Inflammatory macrophage treated with lipopolysaccharide for 1 hour (primary cell): ENCODE results near the gene CCNT2.
"Not testable (repeated sequence)": the region's sequence is repeated elsewhere in the genome, so short reads cannot be mapped to it uniquely, and the experiment has no call there.

Experiments
- DNase-seq, 2 donors: peaks; one replicate each; pipeline ENCODE4 v3.0.0-alpha.2; 2020 to 2022

Gene CCNT2

DNA sequence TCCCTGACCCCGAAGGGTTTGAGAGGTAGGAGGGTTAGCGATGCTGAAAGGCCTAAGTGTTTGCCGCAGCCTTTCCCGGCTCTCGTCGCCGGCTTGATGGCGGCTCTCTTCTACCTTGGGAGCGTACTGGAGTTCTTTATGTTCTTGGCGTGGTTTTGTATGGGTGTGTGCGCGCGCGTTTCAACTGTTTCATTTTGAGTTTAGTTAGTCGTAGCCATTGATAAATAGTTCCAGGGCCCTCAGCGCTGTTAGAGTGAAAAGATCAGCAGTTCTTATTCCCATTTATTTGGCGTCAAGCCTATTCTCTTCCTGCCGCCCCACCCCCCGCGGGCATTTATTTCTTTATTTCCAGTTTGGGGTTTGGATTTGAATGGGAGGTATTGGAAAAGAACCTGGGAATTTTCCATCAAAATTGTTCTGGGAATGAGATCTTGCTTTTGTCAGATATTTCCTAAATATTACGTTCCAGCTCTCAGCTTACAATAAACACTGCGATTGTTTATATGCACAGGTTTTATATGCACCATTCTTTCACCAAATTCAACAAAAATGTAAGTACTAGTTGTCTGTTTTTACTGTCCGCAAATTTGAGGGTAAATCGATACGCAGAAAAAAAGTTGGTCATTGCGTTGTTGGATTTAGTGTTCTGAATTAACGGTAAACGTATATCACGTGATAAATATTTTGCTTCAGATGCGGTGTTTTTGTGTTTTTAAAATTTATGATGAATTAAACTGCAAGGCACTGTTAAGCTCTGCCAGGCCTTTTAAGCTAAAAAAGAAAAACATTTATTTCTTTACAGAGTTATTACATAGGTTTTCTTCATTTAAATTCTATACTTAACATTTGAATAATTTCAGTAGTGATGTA is 954 bp downstream of the CCNT2 start:
- DNase-seq, result peak in 1 of 2 donors; percentile 54

DNA sequence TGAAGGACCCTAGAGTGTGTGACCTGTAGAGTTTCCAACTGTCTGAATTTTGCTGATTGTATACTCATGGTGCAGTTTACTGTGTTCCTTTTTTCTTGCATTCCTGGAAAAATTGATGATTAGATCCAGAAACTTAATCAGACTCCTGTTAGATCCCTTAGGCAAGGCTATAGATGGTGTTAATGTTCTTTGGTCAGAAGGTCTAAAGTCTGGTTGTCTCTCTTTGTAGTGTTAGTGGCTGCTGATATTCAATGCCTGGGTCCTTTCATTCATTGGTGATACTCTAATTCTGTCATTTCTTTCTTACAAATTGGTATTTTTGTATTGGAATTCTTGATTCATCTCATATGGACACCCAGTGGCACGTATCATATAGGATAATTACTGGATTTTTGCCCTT is 6.3 kb downstream of the CCNT2 start:
- DNase-seq, result no peak

DNA sequence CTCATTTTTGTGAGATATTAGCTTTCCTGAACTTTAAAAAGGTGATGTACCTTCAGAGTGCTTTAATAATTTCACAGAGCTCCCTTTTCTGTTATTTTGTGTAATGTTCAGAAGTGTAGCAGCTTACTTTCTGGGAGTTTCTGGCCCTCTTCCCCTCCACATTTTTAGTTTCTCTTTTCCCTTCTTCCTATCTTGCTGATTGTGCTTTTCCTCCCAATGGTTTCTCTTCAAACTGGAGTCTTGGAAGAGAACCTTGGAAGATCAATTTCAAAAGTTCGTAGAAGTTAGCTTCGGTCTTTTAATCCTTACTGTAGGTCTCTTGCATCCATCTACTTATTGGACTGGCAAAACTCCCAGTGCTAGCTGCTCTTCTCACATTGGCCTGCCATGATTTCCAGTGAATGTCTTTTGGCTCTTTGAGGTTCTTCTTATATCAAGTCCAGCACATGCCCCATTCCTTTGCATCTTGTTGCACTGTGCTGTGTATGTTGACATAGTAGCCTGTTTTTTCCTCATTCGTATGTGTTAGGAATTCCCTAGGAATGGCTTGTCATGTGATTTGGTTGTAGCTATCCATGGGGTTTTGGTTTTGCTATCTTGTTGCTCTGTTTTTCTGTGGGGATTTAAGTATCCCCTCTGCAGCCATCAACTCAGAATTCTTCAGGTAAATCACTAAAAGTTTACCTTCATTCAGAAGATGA is 7.8 kb downstream of the CCNT2 start:
- DNase-seq, result no peak

DNA sequence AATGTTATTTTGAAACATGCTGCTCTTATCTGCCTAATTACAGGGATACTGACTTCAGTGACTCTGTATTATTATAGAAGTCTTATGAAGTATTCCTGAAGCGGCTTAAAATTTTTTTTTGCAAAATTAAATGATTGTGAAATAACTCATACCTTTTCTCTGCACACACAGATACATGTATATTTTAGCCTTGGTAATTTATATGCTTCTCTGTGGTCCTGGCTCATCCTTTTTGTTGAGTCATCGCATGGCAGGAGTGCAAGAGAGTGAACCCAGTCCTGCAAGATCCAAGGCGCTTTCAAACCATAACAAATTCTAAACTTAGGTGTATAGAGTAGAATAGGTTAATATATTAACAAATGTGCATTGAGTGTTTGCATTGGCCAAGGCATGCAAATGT is 8.6 kb downstream of the CCNT2 start:
- DNase-seq, result no peak

DNA sequence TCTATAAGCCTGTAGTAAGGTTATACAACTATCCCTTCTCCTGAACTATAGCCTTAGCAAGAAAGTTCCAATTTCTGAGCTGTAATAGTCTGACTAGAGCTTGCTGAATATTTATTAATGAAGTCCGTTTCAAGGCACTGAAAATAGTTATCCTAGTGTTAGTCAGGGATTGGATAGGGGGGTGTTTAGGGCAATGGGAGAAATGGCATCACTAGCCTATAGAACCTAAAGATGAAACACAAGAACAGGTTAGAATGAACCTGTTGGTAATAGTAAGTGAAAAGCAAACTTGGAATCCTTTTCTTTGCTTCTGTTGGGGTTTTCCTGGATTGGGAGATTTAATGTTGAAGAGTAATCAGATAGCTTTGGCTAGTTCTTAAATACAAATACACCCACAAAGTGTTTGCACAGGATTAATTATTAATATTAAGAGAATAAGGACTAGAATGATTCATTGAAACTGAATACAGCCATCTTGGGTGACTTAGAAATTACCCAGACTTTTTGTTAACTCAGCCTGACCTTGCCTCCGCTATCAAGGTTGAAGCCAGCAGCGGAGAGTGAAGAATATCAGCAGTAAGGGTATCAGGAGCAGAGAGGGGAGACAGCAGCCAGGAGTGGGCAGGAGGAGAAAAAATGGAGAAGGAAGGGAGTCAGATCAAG is 14.4 kb downstream of the CCNT2 start:
- no peak for DNase-seq

DNA sequence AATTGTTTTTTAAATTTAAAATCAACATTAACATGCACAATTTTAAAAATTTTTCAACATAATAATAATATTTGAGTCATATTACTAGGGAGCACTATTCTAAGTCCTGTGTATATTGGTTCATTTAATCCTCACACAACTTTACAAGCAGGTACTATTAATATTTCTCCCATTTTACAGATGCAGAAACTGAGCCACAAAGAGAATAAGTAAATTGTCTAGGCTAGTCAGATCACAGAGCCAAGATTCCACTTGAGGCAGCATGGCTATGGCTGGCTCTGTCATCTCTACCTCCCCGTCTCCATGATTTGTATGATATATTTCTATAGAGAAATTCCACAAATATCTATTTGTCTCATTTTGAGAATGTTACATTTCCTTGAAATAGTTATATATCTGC is 15.1 kb downstream of the CCNT2 start:
- DNase-seq, result no peak

DNA sequence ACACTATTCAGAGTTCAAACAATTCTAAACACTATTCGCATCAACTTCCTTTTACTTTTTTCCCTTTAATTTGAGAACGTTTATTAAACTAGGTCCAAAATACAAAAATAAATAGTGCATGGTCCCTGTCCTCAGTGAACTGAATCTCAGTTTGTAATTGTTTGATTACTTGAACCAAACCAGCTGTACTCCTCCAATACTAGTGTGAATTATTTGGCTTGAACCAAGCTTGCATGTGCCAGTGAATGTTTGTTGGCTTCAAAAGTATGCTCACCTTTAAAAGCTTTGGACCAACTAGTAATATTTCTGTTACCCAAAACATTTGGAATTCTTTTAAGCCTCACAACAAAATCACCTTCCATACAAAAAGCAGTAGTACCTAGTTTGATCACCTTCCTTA is 15.5 kb downstream of the CCNT2 start:
- no peak for DNase-seq

DNA sequence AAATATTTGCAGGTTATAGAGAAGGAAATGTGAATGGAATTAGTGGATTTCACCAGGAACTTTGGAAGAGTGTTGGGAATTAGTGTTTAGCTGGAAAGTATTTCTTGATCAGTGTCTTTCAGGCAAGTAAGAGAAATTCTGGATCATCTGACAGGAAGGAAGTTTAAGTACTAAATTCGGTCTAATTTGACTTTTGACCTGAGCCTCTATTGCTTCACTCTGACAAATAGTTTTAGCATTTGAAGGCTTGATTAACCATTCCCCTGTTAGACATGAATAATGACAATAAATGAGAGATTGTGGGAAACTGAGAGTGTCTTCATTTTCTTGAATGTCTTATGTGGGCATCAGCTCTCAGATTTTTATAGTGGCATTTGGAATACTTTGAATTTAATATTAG is 16.0 kb downstream of the CCNT2 start:
- peak in 1 of 2 donors; percentile 28 for DNase-seq

DNA sequence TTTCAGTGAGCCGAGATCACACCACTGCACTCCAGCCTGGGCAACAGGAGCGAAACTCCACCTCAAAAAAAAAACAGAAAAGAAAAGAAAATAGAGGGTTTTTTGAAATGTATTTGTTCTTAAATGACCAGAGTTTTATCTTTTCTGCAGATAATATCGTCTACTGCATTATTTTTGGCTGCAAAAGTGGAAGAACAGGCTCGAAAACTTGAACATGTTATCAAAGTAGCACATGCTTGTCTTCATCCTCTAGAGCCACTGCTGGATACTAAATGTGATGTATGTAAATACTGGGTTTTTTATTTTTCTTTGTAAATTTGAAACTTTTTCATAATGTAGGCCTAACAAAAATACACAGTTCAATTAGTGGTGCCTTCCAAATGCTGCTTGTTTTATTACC is 18.1 kb downstream of the CCNT2 start:
- no peak for DNase-seq

DNA sequence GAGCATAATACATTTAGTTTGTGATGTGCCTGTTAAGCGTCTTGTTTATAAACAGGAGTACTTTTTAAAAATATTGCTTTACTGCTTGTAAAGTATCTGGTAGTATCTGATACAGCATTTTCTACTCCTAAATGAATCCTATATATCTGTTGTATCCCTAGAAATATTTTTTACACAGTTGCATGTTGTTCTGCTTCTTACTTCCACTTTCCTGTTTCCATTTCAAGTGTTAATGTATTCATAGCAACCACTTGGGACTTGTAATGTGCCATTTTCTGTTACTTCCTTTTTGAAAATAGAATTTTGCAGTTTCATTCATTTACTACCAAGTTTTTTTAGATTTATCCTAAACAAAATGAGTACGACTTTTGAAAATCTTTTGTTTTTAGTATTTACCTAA is 24.9 kb downstream of the CCNT2 start:
- peak; percentile 73 for DNase-seq

DNA sequence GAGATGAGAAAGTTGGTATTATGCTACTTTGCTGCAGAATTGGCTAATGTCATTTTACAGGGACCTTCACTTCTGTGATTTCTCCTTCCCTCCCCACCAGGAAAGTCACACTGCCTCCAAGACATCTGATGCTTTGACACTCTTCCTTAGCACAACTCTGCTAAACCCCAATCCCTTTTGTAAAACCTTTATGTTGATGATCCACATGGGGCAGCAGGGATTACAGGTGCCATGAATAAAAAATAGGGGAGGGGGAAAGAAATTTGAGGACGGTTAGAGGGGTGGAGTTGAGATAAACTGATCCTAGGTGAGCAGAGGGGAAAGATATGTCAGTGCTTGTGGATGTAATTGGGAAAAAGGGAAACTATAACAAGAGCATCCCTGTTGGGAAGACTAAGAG is 26.4 kb downstream of the CCNT2 start:
- DNase-seq, result no peak

DNA sequence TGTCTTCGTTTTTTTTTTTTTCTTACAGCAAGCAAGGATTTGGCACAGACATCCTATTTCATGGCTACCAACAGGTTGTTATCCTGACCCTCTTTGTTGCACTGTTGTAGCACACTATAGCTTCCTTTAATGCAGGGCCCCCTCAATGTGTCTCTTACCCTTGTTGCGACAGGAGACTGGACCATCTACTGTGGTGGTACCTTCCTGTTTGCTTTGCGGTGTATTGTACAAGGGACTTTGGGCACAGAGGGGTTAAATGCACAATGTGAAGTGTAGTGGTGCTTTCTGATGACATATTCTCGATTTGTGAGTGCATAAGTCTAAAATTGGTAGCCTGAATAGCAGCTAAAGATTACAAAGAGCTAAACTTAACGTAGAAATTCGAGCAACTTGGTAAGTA is 27.5 kb downstream of the CCNT2 start:
- no peak for DNase-seq

DNA sequence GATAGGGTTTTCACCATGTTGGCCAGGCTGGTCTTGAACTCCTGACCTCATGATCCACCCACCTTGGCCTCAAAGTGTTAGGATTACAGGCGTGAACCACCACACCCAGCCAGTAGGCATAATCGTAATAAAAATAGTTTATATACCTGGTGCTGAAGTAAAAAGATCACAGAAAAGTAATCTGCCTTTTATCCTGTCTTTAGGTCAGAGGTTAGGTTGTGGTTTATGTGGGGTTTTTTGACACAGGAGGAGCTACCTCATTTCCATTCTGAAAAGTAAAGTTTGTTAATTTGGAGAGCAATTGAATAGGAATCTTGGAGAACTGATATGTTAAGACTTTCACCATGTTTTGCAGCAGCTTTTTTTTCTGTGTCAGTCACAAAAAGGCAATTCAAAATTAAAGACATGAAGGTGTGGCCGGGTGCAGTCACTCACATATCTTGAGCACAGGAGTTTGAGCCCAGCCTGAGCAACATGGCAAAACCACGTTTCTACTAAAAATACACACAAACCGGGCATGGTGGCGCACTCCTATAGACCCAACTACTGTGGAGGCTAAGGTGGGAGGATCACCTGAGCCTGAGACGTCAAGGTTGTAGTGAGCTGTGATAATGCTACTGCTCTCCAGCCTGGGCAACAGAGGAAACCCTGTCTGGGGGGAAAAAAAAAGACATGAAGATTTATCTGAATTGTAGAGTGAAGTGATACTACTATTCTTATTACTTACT is 31.5 kb downstream of the CCNT2 start:
- no peak for DNase-seq

DNA sequence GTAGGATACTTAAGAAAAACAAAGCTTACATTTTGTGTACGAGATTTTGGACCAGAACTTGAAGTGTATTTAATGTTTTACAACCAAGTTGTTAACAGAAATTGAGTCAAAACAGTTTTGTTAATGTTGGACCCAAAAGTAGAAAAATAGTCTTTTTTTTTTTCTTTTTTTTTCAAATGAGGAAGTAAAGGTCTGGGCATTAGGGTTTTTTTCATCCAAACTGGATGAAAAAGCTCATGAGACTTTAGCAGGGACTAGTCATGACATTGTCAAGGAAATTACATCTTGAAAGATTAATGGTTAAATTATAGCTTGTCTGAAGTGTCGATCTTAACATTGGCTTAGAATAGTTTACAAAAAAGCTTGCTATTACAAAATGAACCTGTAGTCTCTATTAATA is 32.3 kb downstream of the CCNT2 start:
- no peak for DNase-seq

DNA sequence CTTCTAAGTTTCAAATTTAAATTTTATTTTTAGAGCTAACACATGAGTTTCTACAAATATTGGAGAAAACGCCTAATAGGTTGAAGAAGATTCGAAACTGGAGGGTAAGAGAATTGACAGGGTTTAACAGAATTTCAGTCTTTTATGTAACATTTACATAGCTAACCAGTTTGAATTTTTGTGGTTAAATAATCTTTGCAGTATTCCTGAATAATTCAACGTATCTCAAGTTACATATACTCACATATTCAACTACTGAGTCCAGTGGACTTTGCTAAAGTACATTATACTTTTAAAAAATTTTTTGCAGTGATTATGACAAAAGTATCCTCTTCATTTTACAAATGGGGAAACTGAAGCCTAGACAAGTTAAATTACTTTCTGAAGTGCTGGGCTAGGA is 34.0 kb downstream of the CCNT2 start:
- no peak for DNase-seq

DNA sequence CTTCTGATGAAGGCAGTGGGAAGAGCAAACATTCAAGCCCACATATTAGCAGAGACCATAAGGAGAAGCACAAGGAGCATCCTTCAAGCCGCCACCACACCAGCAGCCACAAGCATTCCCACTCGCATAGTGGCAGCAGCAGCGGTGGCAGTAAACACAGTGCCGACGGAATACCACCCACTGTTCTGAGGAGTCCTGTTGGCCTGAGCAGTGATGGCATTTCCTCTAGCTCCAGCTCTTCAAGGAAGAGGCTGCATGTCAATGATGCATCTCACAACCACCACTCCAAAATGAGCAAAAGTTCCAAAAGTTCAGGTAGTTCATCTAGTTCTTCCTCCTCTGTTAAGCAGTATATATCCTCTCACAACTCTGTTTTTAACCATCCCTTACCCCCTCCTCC is 35.4 kb downstream of the CCNT2 start:
- no peak for DNase-seq

DNA sequence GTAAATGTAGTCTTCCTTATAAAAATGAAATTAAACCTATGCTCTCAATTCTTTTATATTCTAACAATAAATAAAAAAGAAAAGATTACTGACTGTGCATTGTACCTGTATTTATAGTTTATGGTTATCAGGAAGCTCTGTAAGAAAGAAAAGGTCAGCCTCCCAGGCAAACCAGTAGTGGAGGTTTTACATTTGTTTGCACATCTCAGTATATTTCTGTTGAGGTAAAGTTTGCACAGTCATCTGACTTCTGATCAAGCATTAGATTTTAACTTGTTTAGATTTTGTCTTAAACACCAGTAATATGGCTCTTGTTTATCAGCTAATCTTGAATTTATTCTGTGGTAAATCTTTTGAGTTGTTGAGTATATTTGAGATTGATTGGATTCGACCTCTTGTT is 37.1 kb downstream of the CCNT2 start:
- DNase-seq, result no peak

DNA sequence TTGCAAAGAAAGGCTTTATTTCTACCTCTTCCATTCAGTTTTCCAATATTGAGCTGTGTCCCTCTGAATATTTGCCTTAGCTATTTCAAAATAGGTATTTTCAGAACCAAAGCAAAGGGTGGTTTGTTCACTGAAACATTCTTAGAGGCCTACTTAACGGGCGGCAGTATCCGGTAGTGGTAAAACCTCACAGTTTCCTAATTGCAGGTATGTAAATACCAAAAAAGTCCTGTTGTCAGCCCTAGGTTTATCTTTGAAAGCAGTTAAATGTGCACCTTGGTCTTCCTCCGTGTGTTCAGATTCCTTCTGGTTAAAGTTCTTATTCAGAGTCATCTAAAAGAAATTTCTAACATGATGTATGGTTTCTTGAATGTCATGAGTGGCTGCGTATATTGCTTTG is 38.9 kb downstream of the CCNT2 start:
- DNase-seq, result no peak

DNA sequence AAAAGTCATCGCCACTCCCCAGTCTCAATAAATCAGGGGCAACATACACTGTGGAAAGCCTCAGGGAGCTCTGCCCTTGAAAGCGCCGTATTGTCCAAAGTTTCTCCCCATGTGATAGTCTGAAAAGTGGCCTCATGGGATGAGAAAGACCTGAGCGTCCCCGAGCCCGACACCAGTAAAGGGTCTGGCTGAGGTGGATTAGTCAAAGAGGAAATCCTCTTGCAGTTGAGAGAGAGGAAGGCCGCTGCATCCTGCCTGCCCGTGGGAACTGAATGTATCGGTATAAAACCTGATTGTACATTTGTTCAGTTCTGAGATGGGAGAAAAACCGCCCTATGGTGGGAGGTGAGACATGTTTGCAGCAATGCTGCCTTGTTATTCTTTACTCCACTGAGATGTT is 48.5 kb downstream of the CCNT2 start:
- not testable (repeated sequence) for DNase-seq

DNA sequence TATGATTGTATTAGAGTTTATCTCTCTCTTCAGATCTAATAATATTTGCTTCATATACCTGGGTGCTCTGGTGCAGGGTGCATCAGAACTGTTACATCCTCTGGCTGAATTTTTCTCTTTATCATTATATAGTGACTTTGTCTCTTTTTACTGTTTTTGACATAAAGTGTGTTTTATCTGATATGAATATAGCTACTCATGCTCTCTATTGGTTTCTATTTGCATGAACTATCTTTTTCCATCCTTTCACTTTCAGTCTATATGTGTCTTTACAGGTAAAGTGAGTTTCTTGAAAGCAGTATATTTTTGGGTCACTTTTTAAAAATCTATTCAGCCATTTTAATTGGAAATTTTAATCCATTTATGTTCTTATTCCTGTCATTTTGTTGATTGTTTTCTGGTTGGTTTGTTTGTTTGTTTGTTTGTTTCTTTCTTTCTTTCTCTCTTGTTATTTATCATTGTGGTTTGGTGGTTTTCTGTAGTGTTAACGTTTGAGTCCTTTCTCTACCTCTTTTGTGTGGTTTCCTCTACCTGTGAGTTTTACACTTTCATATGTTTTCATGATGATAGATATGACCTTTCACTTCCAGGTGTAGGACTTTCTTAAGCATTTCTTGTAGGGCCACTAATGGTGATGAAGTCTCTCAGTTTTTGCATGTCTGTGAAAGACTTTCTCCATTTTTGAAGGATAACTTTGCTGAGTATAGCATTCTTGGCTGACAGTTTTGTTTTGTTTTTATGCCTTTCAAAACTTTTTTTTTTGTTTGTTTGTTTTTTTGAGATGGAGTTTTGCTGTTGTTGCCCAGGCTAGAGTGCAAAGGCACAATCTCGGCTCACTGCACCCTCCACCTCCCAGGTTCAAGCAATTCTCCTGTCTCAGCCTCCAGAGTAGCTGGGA is 54.9 kb downstream of the CCNT2 start:
- no peak for DNase-seq

DNA sequence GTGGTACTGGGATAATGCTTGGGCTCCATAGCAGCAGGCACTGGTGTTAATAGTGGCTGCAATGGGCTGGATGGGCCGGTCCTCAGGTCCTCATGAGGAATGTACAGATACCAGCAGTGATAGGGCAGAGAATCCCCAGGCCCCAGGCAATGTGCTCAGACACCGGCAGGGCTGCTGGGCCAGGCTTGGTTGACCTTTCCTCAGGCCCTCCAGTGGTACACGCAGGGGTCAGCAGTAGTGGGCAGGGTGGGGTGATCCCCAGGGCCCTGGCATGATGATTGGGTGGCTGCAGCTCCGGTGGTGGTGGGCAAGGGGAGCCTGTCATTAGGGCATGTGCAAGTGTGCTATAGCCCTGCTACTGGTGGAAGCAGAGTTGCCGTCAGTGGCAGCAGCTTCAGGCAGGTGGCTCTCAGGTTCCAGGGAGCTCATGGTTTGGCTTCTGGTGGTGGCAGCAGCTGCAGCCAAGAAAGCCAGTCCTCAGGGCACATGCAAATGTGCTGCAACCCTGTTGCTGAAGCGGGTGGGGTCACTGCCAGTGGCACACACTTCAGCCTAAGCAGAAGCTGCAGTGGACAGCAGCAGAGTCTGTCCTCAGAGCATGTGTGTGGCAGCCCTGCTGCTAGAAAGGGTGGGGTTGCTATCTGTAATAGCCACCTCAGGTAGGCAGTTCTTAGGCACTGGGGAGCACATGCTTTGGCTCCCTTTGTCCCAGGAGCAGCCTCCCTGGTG is 56.8 kb downstream of the CCNT2 start:
- DNase-seq, result no peak
